Measurements from ENCODE around the gene PAK6.

Gene PAK6

GRCh38 chr15:40247406-40247971, 8.6 kb downstream of the PAK6 start:
- DNase-seq (ENCODE audit: insufficient read length, low spot score): no peak
- FAIRE-seq: no peak
- TF ChIP-seq TAF1 (IDR thresholded peaks at IDR 0.05; ENCODE audit: low read depth, low read length) (no peak), SPI1 (IDR thresholded peaks at IDR 0.05; ENCODE audit: low read depth, low read length) (no peak), PAX5 (IDR thresholded peaks at IDR 0.05; ENCODE audit: insufficient read depth, low read length, severe bottlenecking) (no peak), POLR2A (IDR thresholded peaks at IDR 0.05; ENCODE audit: low read depth, low read length) (no peak), POU2F2 (IDR thresholded peaks at IDR 0.05; ENCODE audit: low read depth, low read length) (no peak), POLR2AphosphoS5 (IDR thresholded peaks at IDR 0.05; ENCODE audit: low read depth, low read length) (no peak)

- no peak for FAIRE-seq
- no peak for TF ChIP-seq TAF1 (IDR thresholded peaks at IDR 0.05; ENCODE audit: low read depth, low read length)
- no peak for TF ChIP-seq SPI1 (IDR thresholded peaks at IDR 0.05; ENCODE audit: low read depth, low read length)
- no peak for TF ChIP-seq POU2F2 (IDR thresholded peaks at IDR 0.05; ENCODE audit: low read depth, low read length)
- no peak for TF ChIP-seq POLR2AphosphoS5 (IDR thresholded peaks at IDR 0.05; ENCODE audit: low read depth, low read length)
- TF ChIP-seq POLR2A (IDR thresholded peaks at IDR 0.05; ENCODE audit: low read depth, low read length): no peak
- no peak for TF ChIP-seq PAX5 (IDR thresholded peaks at IDR 0.05; ENCODE audit: insufficient read depth, low read length, severe bottlenecking)
- no peak for DNase-seq (ENCODE audit: insufficient read length, low spot score)
These were observed 9.3 kb downstream of the PAK6 start for GRCh38 chr15:40248006-40248783.

- no peak for TF ChIP-seq POLR2A (IDR thresholded peaks at IDR 0.05; ENCODE audit: low read depth, low read length)
- TF ChIP-seq POLR2AphosphoS5 (IDR thresholded peaks at IDR 0.05; ENCODE audit: low read depth, low read length): no peak
- TF ChIP-seq PAX5 (IDR thresholded peaks at IDR 0.05; ENCODE audit: insufficient read depth, low read length, severe bottlenecking): no peak
- no peak for TF ChIP-seq SPI1 (IDR thresholded peaks at IDR 0.05; ENCODE audit: low read depth, low read length)
- TF ChIP-seq TAF1 (IDR thresholded peaks at IDR 0.05; ENCODE audit: low read depth, low read length): no peak
- TF ChIP-seq POU2F2 (IDR thresholded peaks at IDR 0.05; ENCODE audit: low read depth, low read length): no peak
- FAIRE-seq (no peak), DNase-seq (ENCODE audit: insufficient read length, low spot score) (no peak)
These were observed 10.8 kb downstream of the PAK6 start for GRCh38 chr15:40249477-40250303.

GRCh38 chr15:40250304-40250656, 11.4 kb downstream of the PAK6 start:
- DNase-seq (ENCODE audit: insufficient read length, low spot score): no peak
- TF ChIP-seq SPI1 (IDR thresholded peaks at IDR 0.05; ENCODE audit: low read depth, low read length) (no peak), POU2F2 (IDR thresholded peaks at IDR 0.05; ENCODE audit: low read depth, low read length) (no peak), PAX5 (IDR thresholded peaks at IDR 0.05; ENCODE audit: insufficient read depth, low read length, severe bottlenecking) (no peak), POLR2AphosphoS5 (IDR thresholded peaks at IDR 0.05; ENCODE audit: low read depth, low read length) (no peak), POLR2A (IDR thresholded peaks at IDR 0.05; ENCODE audit: low read depth, low read length) (no peak), TAF1 (IDR thresholded peaks at IDR 0.05; ENCODE audit: low read depth, low read length) (no peak)
- no peak for FAIRE-seq

DNA sequence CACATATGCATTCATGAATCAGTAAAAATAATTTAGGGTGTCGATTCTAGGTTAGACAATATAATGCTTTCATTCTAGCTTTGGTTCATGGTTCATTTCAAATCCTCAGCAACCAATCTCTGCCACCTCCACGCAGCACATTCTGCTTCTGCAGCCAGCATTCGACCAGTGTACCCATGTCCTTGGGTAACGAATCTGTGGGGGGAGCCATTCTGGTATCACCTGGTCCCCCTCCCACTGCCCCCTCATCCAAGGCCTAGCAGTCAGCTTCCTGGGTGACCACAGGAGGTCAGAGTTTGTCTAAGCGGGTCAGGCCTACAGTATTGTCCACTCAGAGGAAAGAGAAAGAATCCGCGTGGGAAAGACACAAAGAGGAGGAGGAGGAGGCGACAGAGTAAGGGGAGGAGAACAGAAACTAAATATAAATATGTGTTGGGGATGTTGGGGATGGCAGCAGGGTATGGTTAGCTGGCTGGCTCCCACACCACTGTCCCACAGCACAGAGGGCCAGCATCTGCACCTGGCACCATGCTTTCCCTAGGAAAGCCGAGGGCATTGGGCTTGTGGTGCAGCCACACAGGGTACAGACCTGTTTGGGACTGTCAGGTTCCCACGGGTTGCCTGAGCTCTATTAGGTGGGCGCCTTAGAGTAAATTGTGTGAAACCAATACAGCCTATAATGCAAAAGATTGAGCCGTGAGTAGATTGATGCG, 12.1 kb downstream of the PAK6 start:
- FAIRE-seq (no peak), DNase-seq (ENCODE audit: insufficient read length, low spot score) (no peak)
- TF ChIP-seq POU2F2 (IDR thresholded peaks at IDR 0.05; ENCODE audit: low read depth, low read length) (no peak), TAF1 (IDR thresholded peaks at IDR 0.05; ENCODE audit: low read depth, low read length) (no peak)

GRCh38 chr15:40251486-40252140, 12.8 kb downstream of the PAK6 start:
- TF ChIP-seq POU2F2 (IDR thresholded peaks at IDR 0.05; ENCODE audit: low read depth, low read length) (no peak), TAF1 (IDR thresholded peaks at IDR 0.05; ENCODE audit: low read depth, low read length) (no peak), PAX5 (IDR thresholded peaks at IDR 0.05; ENCODE audit: insufficient read depth, low read length, severe bottlenecking) (no peak), POLR2AphosphoS5 (IDR thresholded peaks at IDR 0.05; ENCODE audit: low read depth, low read length) (no peak), SPI1 (IDR thresholded peaks at IDR 0.05; ENCODE audit: low read depth, low read length) (no peak), POLR2A (IDR thresholded peaks at IDR 0.05; ENCODE audit: low read depth, low read length) (no peak)
- FAIRE-seq: no peak

GRCh38 chr15:40252141-40252437, 13.2 kb downstream of the PAK6 start:
- TF ChIP-seq POU2F2 (IDR thresholded peaks at IDR 0.05; ENCODE audit: low read depth, low read length): no peak
- no peak for TF ChIP-seq POLR2AphosphoS5 (IDR thresholded peaks at IDR 0.05; ENCODE audit: low read depth, low read length)
- no peak for TF ChIP-seq POLR2A (IDR thresholded peaks at IDR 0.05; ENCODE audit: low read depth, low read length)
- no peak for TF ChIP-seq SPI1 (IDR thresholded peaks at IDR 0.05; ENCODE audit: low read depth, low read length)
- TF ChIP-seq TAF1 (IDR thresholded peaks at IDR 0.05; ENCODE audit: low read depth, low read length): no peak
- TF ChIP-seq PAX5 (IDR thresholded peaks at IDR 0.05; ENCODE audit: insufficient read depth, low read length, severe bottlenecking): no peak
- no peak for DNase-seq (ENCODE audit: insufficient read length, low spot score)
- FAIRE-seq: no peak

More at GRCh38 chr15:40251486-40252140, 12.8 kb downstream of the PAK6 start:
- DNase-seq (ENCODE audit: insufficient read length, low spot score): no peak

DNA sequence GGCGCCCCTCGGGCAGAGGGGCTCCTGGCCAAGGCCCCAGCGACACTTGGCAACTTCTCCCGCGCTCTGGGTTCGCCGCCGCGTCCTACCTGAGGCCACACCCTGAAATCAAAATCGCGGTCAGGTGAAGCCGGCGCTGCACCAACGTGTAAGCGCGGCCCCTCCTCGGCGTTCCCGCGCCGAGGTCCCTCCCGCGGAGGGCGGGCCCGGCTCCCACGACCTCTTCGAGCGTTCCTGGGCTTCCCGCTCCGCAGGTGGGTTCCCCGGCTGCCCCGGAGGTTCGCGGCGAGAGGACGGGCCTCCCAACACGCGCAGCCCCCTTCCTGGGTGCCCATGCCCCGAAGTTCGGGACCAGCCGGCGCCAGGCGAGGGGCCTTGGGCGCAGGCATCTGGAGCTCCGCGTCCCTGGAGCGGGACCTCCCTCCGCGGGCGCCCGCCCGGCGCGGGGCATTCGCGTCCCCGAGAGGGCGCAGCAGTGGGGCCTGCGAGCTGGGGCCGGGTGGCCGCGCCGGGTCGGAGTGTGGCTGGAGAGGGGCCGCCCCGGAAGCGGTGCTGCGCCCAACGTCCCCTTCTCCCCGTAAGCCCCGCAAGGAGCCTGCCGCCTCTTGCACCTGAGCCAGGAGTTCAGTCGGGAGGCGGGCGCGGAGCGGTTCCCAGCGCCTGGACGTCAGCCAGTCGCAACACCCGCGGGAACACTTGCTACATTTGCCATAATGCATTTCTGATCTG, 13.7 kb downstream of the PAK6 start:
- peak; percentile 62 for DNase-seq (ENCODE audit: insufficient read length, low spot score)

More for the DNA sequence above, 13.7 kb downstream of the PAK6 start:
- TF ChIP-seq PAX5 (IDR thresholded peaks at IDR 0.05; ENCODE audit: insufficient read depth, low read length, severe bottlenecking): no peak
- FAIRE-seq: peak; percentile 55

All from GM12891 (cell line).